ENCODE results near the gene PYROXD2.

- TF ChIP-seq POLR2A (IDR thresholded peaks at IDR 0.05) (no peak), EP300 (IDR thresholded peaks at IDR 0.05) (no peak)
- TF ChIP-seq, protein P1, sequence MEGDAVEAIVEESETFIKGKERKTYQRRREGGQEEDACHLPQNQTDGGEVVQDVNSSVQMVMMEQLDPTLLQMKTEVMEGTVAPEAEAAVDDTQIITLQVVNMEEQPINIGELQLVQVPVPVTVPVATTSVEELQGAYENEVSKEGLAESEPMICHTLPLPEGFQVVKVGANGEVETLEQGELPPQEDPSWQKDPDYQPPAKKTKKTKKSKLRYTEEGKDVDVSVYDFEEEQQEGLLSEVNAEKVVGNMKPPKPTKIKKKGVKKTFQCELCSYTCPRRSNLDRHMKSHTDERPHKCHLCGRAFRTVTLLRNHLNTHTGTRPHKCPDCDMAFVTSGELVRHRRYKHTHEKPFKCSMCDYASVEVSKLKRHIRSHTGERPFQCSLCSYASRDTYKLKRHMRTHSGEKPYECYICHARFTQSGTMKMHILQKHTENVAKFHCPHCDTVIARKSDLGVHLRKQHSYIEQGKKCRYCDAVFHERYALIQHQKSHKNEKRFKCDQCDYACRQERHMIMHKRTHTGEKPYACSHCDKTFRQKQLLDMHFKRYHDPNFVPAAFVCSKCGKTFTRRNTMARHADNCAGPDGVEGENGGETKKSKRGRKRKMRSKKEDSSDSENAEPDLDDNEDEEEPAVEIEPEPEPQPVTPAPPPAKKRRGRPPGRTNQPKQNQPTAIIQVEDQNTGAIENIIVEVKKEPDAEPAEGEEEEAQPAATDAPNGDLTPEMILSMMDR (IDR thresholded peaks at IDR 0.05), result no peak
Observed at GRCh38 chr10:98403812-98404504, 11.0 kb downstream of the PYROXD2 start.
